Hematopoietic multipotent progenitor cell treated with erythropoietin and hydrocortisone succinate and interleukin-3 and kit ligand, for 17 days (in vitro differentiated cells): ENCODE data around the gene TNFSF15.
"Not testable (repeated sequence)": the region's sequence is repeated elsewhere in the genome, so short reads cannot be mapped to it uniquely, and the experiment has no call there.

Source experiments
- DNase-seq: peaks from one replicate; pipeline ENCODE4 v3.0.0-alpha.2; 2015; ENCODE audit warnings: low spot score

Gene TNFSF15

DNA sequence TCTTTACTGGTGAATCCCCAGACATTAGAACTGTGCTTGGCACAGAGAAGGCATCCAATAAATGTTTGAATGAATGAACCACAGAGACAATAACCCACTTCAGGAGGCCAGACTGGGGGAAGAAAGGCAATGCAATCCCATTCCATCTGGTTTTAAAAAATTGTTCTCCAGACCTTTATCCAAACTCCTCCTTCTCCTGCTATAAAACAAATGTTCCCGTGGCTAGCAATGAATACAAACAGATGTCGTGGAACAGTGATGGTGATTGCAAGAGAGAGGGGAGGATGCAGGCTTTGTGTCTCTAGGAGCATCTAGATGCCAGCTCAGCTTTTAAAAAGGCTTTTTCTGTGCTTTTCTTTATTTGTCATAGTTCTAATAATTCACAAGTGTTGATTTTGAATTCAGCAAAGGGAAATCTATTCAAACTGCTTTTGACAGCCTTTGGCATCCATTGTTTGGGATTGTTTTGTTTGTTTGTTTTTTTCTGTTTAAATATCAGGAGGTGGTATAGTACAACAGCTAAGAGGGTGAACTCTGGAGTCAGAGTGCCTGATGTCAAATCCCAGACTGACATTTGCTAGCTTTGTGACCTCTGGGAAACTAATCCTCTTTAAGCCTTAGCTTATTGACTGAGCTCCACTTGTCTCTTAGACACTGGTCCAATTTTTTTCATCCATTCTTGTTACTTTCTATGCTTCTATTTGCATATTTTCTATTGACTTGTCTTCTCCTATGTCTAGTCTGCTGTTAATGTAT lies 59.1 kb downstream of the TNFSF15 start:
- no peak for DNase-seq

DNA sequence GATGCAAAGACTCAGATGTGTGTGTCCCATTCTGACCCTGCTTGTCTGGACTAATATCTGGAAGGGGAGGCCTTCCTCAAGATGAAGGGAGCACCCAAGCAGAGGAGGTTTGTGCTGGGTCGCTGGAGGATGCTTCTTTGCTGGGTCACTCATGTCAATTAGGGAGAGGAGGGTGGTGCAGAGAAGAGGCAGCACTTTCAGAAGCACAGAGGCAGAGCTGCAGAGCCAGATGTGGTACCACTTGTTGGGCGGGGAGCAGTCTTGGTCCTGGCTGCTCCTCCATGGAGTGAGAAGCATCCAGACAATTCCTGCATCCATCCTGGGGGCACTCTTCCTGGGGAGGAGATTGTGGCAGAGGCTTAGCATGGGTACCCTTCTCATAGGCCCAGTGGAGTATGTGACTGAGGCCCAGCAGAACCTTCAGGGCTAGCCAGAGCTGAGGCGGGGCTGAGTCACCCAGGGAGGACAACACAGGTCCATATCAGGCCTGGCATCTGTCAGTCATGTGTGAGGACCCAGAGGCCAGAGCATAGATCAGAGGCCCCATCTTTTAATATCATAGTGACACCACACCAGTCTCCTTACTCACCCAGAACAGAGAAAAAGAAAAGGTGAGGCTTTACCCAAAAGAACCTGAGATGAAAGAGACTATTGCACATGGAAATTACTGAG lies 59.8 kb downstream of the TNFSF15 start:
- peak; percentile 7 for DNase-seq

DNA sequence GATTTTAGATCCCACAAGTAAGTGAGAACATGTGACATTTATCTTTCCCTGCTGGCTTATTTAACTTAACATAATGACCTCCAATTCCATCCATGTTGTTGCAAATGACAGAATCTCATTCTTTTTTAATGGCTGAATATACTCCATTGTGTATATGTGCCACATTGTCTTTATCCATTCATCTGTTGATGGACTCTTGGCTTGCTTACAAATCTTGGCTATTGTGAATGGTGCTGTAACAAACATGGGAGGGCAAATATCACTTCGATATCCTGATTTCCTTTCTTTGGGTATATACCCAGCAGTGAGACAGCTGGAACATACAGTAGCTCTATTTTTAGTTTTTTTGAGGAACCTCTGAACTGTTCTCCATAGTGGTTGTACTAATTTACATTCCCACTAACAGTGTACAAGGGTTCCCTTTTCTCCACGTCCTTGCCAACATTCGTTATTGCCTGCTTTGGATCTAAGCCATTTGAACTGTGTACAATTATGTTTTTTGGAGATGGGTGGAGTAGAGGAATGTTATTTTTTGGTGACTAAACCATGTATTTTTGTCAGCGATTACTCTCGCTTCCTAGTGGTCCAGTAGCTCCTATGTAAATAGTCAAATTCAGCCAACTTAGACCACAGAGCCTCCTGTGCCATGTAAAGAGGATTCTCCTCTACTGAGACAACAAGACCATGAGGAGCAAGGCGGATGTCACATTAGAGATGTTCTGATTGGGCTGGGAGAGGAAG lies 60.6 kb downstream of the TNFSF15 start:
- no peak for DNase-seq

DNA sequence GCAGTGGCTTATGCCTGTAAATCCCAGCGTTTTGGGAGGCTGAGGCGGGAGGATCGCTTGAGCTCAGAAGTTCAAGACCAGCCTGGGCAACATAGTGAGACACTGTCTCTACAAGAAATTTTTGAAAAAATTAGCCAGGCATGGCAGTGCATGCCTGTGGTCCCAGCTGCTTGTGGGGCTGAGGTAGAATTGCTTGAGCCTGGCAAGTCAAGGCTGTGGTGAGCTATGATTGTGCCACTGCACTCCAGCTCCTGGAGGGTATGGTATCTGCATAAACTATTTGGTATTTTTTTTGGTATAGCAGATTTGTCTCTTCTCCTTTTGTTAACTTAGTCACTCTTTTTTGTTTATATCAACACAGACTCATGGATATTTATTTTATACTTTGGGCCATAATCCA lies 62.4 kb downstream of the TNFSF15 start:
- DNase-seq = no peak

DNA sequence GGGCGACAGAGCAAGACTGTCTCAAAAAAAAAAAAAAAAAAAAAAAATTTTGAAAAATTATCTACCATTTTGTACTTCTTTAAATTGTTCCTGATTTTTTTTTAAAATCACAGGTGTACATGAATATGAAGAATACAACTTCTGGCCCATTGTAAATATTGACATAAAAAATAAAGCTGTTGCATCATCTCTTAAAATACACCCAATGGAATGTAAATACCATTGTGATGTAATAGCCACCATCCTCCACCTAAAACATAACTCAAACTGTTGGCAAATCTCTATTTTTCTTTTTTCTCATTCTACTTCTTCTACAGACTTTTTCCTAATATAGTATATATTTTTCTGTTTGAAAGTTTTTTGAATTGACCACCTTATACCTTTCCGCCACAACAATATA lies 62.9 kb downstream of the TNFSF15 start:
- DNase-seq = no peak

DNA sequence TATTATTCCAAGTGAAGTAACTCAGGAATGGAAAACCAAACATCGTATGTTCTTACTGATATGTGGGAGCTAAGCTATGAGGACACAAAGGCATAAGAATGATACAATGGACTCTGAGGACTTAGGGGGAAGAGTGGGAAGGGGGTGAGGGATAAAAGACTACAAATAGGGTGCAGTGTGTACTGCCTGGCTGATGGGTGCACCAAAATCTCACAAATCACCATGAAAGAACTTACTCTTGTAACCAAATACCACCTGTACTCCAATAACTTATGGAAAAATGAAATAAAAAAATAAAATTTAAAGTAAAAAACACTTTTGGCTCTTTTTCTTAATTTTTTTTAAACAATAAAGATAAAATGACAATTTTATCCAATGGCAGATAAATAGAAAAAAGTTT lies 64.3 kb downstream of the TNFSF15 start:
- DNase-seq = not testable (repeated sequence)

DNA sequence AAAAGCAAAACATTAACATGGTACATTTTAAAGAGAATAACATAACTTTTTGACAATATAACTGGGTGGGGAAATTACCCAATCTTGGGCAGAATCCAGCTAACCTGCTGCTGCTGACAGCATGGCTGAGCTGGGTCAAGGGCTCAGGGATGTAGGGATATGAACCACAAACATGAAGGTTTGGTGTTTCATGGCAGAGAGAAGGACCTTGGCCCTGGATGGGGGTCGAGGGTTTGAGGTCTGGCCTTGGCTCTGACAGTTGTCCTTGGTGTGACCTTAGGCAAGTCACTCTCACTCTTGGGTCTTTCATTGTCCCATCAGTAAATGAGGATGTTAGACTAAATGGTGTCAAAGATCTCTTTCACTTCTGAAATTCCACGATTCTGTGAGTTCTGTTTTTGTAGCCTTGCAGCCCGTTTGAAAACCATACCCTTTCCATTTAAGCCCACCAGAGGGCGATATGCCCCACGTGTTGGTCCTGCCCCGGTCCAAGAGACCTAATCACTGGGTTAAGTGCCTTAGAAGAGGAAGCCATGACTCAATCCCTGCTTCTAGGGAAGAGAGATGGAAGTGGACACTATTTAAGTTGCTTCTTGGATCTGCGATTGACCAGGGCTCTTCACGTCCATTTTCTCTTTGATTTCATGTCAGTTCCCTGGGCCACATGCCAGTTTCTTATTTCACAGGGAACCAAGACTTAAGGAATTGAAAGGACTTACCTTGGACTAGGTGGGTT lies 67.1 kb downstream of the TNFSF15 start:
- DNase-seq = peak; percentile 45

DNA sequence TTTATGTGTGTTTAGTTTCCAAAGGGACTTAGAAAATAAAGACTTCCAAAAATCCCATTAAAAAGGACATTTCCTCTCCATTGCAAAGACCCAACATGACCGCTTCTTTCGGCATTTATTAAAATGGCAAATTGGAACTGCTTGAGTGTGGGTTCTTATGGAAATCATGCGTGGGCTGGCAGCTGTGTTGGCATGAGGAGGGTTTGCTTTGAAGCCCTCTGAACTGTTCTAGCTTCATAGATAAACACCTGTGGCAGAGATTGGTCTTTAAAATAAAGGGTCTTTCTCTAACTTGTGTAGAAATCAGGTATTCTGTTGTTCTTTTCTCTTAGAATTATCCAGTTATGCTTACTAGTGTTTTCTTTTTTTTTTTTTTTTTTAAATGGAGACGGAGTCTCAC lies 68.0 kb downstream of the TNFSF15 start:
- no peak for DNase-seq

DNA sequence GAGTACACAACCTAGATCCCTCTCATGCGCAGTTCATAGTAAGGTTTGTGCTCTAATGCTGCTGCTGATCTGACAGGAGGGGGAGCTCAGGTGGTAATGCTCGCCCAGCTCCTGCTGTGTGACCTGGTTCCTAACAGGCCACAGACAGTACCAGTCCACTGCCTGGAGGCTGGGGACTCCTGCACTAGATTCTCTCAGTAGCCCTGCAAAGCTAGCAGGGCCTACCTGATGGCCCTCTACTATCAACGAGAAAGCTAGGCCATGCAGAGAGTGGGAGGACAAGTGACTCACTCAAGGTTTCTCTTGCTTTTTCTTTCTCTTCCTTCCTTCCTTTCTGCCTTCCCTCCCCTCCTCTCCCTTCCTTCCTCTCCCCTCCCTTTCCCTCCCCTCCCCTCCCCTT lies 68.7 kb downstream of the TNFSF15 start:
- DNase-seq = no peak

DNA sequence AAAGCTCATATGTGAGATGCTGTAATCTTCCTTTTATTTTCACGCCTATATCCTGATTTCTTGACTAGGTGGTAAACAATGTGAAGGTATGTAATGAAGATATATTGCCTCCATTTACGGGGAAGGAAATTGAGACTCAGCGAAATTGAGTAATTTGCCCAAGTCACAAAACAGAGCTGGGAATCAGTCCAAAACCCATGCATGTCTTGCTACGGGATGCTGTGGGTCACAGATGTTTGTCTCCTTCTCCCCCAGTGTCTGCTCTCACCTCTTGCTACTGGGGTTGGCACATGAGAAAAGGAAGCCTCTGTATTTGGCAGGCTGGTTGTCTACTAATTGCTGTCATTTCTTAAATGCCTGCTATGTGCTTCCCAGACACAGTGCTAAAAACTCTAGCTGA lies 70.1 kb downstream of the TNFSF15 start:
- no peak for DNase-seq

DNA sequence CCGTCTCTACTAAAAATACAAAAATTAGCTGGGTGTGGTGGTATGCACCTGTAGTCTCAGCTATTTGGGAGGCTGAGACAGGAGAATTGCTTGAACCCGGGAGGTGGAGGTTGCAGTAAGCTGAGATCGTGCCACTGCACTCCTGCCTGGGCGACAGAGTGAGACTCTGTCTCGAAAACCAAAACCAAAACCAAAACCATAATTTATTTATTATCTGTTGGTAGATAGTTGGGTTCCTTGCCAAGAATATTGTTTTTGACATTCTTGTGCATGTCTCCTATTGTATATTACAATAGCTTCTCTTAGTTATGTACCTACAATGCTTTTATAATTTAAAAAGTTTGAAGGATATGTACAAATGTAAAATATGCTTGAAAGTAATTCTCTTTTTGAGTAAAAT lies 70.7 kb downstream of the TNFSF15 start:
- DNase-seq = not testable (repeated sequence)
